ENCODE measurements around the gene COL6A1.

COL6A1 gene

DNA sequence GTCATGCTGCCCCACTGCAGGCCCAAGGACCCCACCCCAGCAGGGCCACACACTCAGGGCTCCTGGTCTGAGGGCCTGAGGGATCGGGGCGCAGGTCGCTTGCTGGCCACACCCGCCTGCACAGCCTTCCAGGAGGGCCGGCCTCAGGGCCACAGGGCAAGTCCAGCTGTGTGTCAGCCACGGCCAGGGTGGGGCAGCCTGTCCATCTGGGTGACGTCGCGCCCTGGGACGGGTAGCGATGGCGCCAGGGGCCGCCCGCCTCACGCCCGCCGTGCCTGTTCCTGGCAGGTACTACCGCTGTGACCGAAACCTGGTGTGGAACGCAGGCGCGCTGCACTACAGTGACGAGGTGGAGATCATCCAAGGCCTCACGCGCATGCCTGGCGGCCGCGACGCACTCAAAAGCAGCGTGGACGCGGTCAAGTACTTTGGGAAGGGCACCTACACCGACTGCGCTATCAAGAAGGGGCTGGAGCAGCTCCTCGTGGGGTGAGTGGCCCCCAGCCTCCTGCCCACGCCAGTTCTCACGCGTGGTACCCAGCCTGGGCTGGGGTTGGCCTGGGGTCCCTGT, 2.5 kb downstream of the COL6A1 start:
- H3K9me3 ChIP-seq (ENCODE audit: control insufficient read depth, low read length): no peaks in the 10 kb centered on the region
- peaks cover 14% of the 10 kb centered on the region for H3K4me1 ChIP-seq (ENCODE audit: control insufficient read depth, insufficient read depth, low read length, poor library complexity, severe bottlenecking)
- H3K4me3 ChIP-seq (ENCODE audit: extremely low read depth, insufficient read depth, low read length, poor library complexity, severe bottlenecking): no peak overlapping the region
- no peak overlapping the region for H3K27ac ChIP-seq (ENCODE audit: low read depth, low read length, severe bottlenecking)
- H3K36me3 ChIP-seq (ENCODE audit: control insufficient read depth, insufficient read depth, low read length): peaks cover 38% of the 10 kb centered on the region
- 95% methylated on average over 38 of the region's 38 CpGs for WGBS, 2 experiments (ENCODE audit: insufficient coverage in 2 of 2)

DNA sequence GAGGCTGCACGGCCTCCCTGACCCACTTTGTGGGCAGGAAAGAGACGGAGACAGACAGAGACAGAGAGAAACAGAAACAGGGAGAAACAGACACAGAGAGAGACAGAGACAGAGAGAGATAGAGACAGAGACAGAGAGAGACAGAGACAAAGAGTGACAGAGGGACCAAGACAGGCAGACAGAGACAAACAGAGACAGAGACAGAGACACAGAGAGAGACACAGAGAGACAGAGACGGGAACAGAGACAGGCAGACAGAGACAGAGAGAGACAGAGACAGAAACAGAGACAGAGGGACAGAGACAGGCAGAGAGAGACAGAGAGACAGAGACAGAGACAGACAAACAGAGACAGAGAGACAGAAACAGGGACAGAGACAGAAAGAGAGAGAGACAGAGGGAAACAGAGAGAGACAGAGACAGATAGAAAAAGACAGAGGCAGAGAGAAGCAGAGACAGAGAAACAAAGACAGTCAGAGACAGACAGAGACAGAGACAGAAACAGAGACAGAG, 3.1 kb downstream of the COL6A1 start:
- Histone ChIP-seq H3K9me3 (ENCODE audit: control insufficient read depth, low read length) (no peaks in the 10 kb centered on the region), H3K36me3 (ENCODE audit: control insufficient read depth, insufficient read depth, low read length) (peaks cover 44% of the 10 kb centered on the region), H3K4me3 (ENCODE audit: extremely low read depth, insufficient read depth, low read length, poor library complexity, severe bottlenecking) (no peak overlapping the region), H3K27ac (ENCODE audit: low read depth, low read length, severe bottlenecking) (no peak overlapping the region), H3K4me1 (ENCODE audit: control insufficient read depth, insufficient read depth, low read length, poor library complexity, severe bottlenecking) (peaks cover 10% of the 10 kb centered on the region)
- WGBS, 2 experiments (ENCODE audit: insufficient coverage in 2 of 2): 84 to 97% methylated on average over 3 of the region's 3 CpGs

DNA sequence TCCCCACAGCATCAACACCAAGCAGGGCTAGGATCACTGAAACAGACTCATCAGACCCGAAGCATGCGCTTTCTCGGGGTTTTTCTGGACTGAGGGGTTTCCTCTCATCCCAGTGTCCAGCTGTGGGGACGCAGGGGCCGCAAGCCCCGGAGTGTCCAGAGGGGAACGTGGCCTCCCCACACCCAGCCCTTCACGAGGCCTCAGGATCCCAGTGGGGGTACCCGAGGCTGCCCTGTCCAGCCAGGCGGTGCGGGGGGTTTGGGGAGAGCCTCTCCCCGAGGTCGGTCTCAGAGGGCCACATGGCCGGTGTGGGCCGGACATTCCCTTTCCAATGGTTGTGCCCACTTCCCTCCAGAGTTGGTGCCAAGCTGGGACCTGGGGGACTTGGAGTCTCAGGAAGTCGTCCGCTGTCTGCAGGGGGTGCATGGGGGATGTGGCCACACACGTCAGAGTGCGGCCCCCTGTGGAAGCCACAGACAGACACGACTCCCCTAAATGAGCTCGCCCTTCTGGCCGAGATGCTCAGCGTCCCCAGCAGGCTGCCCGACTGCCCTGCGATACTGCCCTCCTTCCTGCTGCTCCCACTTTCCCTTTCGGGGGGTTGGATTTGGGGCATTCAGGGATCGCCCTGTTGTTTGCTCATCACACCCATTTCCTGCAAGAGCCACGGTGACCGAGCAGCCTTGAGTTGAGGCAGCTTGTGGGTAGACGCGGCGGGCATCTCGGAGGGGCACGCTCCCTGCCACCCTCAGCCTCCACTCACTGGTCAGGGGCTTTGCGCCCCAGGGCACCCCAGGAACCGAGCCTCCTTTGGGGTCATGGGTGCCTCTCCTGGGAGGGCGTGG, 4.1 kb downstream of the COL6A1 start:
- Histone ChIP-seq H3K36me3 (ENCODE audit: control insufficient read depth, insufficient read depth, low read length) (peaks cover 49% of the 10 kb centered on the region), H3K4me3 (ENCODE audit: extremely low read depth, insufficient read depth, low read length, poor library complexity, severe bottlenecking) (no peak overlapping the region), H3K27ac (ENCODE audit: low read depth, low read length, severe bottlenecking) (no peak overlapping the region), H3K9me3 (ENCODE audit: control insufficient read depth, low read length) (no peaks in the 10 kb centered on the region), H3K4me1 (ENCODE audit: control insufficient read depth, insufficient read depth, low read length, poor library complexity, severe bottlenecking) (peaks cover 10% of the 10 kb centered on the region)
- WGBS, 2 experiments (ENCODE audit: insufficient coverage in 2 of 2): 96 to 98% methylated on average over 34 to 35 of the region's 37 CpGs

DNA sequence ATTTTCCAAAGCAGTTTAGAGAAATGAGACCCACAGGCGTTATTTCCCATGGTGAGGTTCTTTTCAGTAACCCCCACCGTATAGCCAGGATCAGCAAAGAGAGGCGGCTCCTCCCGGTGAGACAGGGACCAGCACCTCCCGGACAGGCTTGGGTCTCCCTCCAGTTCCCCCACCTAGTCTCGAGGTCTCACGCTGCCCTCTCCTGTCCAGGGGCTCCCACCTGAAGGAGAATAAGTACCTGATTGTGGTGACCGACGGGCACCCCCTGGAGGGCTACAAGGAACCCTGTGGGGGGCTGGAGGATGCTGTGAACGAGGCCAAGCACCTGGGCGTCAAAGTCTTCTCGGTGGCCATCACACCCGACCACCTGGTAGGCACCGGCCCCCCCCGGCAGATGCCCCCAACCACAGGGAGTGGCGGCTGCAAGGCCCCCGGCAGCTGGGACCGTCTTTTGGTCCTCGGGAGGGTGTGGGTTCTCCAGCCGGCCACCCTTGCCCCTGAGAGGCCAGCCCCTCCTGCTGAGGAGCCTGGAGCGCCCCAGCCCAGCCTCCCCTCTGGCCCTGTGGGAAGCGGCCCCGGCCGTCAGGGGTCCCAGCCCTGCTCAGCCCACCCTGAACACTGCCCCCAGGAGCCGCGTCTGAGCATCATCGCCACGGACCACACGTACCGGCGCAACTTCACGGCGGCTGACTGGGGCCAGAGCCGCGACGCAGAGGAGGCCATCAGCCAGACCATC, 4.9 kb downstream of the COL6A1 start:
- no peaks in the 10 kb centered on the region for H3K9me3 ChIP-seq (ENCODE audit: control insufficient read depth, low read length)
- 94 to 96% methylated on average over 32 to 36 of the region's 36 CpGs for WGBS, 2 experiments (ENCODE audit: insufficient coverage in 2 of 2)
- no peak overlapping the region for H3K4me3 ChIP-seq (ENCODE audit: extremely low read depth, insufficient read depth, low read length, poor library complexity, severe bottlenecking)
- H3K36me3 ChIP-seq (ENCODE audit: control insufficient read depth, insufficient read depth, low read length): peaks cover 54% of the 10 kb centered on the region
- H3K27ac ChIP-seq (ENCODE audit: low read depth, low read length, severe bottlenecking): no peak overlapping the region
- H3K4me1 ChIP-seq (ENCODE audit: control insufficient read depth, insufficient read depth, low read length, poor library complexity, severe bottlenecking): peaks cover 10% of the 10 kb centered on the region

DNA sequence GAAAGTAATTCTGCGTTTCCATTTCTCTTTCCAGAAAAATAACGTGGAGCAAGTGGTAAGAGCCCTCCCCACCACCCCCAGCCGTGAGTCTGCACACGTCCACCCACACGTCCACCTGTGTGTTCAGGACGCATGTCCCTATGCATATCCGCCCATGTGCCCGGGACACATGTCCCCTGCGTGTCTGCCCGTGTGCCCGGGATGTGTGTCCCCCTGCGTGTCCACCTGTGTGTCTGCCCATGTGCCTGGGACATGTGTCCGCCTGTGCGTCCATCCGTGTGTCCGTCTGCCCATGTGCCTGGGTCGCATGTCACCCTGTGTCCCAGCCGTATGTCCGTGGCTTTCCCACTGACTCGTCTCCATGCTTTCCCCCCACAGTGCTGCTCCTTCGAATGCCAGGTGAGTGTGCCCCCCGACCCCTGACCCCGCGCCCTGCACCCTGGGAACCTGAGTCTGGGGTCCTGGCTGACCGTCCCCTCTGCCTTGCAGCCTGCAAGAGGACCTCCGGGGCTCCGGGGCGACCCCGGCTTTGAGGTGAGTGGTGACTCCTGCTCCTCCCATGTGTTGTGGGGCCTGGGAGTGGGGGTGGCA, 5.6 kb downstream of the COL6A1 start:
- H3K27ac ChIP-seq (ENCODE audit: low read depth, low read length, severe bottlenecking): no peak overlapping the region
- H3K4me3 ChIP-seq (ENCODE audit: extremely low read depth, insufficient read depth, low read length, poor library complexity, severe bottlenecking): no peak overlapping the region
- peaks cover 10% of the 10 kb centered on the region for H3K4me1 ChIP-seq (ENCODE audit: control insufficient read depth, insufficient read depth, low read length, poor library complexity, severe bottlenecking)
- 94 to 97% methylated on average over 23 to 27 of the region's 29 CpGs for WGBS, 2 experiments (ENCODE audit: insufficient coverage in 2 of 2)
- H3K9me3 ChIP-seq (ENCODE audit: control insufficient read depth, low read length): no peaks in the 10 kb centered on the region
- peaks cover 61% of the 10 kb centered on the region for H3K36me3 ChIP-seq (ENCODE audit: control insufficient read depth, insufficient read depth, low read length)

DNA sequence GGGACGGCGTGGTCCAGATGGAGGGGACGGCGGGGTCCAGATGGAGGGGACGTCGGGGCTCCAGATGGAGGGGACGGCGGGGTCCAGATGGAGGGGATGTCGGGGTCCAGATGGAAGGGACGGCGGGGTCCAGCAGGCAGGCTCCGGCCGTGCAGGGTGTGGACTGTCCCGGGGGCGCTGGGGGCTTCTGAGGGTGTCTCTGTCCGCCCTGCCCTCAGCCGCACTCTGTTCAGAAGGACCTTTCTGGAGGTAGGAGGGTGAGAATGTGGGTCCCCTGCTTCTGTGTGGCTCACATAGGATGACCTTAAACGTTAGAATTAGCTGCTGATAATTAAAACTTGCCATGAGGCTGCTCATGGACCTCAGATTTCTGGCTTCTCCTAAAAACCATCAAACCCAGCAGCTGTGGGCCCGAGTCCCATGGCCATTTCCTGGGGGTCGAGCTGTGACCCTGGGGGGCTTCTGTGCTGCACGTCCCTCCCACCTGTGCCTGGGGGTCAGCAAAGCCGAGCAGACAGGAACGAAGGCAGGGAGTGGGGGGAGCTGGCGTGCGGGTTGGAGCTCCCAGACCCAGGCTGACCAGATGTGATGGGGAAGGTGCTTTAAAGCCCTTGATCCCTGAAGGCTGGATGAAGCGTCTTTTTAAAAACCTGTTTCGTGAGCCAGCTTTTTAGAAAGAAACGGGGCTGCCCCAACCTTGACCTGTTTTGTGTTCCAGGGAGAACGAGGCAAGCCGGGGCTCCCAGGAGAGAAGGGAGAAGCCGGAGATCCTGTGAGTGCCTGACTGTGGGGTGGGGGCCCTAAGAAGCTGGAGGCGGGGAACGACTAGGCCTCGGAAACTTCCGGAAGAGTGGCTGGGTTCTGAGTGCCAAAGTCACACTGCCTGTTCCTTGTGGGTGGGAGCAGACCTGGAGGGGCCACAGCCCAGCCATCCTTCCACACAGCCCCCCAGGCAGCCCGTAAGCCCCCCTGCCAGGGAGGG, 7.1 kb downstream of the COL6A1 start:
- 91 to 92% methylated on average over 25 to 26 of the region's 36 CpGs for WGBS, 2 experiments (ENCODE audit: insufficient coverage in 2 of 2)
- peaks cover 74% of the 10 kb centered on the region for H3K36me3 ChIP-seq (ENCODE audit: control insufficient read depth, insufficient read depth, low read length)
- no peak overlapping the region for H3K27ac ChIP-seq (ENCODE audit: low read depth, low read length, severe bottlenecking)
- no peaks in the 10 kb centered on the region for H3K9me3 ChIP-seq (ENCODE audit: control insufficient read depth, low read length)
- H3K4me3 ChIP-seq (ENCODE audit: extremely low read depth, insufficient read depth, low read length, poor library complexity, severe bottlenecking): no peak overlapping the region
- no peaks in the 10 kb centered on the region for H3K4me1 ChIP-seq (ENCODE audit: control insufficient read depth, insufficient read depth, low read length, poor library complexity, severe bottlenecking)

DNA sequence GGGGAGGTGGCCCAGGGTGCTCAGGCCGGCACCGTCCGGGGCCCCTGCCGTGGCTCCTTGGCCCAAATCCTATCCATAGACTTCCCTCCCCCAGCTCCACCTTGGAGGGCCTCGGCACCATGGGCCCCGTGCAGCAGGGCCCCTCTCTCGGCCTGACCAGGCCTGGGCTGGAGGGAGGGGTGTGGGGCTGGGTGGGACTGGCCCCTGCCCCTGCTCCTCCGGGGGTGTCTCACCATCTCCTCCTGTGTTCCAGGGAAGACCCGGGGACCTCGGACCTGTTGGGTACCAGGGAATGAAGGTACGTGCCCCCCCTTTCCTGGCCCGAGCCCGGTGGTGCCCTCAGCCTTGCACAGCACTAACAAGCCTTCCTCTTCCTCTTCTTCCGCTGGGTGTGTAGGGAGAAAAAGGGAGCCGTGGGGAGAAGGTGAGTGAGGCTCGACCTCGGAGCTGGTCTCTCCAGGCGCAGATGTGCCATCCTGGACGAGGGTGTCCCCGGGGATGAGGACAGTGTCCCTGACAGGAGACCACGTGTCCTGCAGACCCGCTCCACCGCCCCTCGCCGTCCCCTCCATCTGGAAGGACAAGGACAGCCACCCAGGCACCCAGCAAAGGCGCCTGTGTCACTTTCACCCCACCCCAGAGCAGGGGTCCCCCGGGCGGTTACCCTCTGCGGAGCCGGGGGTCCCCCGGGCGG, 7.9 kb downstream of the COL6A1 start:
- Histone ChIP-seq H3K9me3 (ENCODE audit: control insufficient read depth, low read length) (no peaks in the 10 kb centered on the region), H3K4me3 (ENCODE audit: extremely low read depth, insufficient read depth, low read length, poor library complexity, severe bottlenecking) (no peak overlapping the region), H3K36me3 (ENCODE audit: control insufficient read depth, insufficient read depth, low read length) (peaks cover 73% of the 10 kb centered on the region), H3K27ac (ENCODE audit: low read depth, low read length, severe bottlenecking) (no peak overlapping the region), H3K4me1 (ENCODE audit: control insufficient read depth, insufficient read depth, low read length, poor library complexity, severe bottlenecking) (no peaks in the 10 kb centered on the region)
- WGBS, 2 experiments (ENCODE audit: insufficient coverage in 2 of 2): 95 to 98% methylated on average over 7 to 19 of the region's 32 CpGs

DNA sequence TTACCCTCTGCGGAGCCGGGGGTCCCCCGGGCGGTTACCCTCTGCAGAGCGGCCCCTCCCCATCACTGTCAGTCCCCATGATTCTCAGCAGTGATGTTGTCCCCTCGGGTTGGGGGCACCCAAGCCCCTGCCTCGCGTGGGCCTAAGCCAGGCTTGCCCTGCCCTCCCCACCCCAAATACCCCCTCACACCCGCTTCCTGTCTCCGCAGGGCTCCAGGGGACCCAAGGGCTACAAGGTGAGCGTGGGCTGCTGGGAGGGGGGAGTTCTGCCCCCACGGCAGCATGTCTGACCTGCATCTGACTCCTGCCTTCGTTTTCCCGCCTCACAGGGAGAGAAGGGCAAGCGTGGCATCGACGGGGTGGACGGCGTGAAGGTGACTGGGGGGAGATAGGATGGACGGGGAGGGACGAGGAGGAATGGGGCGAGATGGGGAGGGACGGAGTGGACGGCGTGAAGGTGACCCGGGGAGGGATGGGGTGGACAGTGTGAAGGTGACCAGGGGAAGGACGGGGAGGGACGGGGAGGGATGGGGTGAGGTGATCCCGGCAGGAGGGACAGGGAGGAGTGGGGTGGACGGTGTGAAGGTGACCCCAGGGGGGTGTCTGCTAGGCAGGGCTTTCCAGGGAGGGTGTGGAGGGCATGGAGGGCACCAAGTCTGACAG, 8.6 kb downstream of the COL6A1 start:
- Histone ChIP-seq H3K36me3 (ENCODE audit: control insufficient read depth, insufficient read depth, low read length) (peaks cover 70% of the 10 kb centered on the region), H3K9me3 (ENCODE audit: control insufficient read depth, low read length) (no peaks in the 10 kb centered on the region), H3K4me3 (ENCODE audit: extremely low read depth, insufficient read depth, low read length, poor library complexity, severe bottlenecking) (no peak overlapping the region), H3K27ac (ENCODE audit: low read depth, low read length, severe bottlenecking) (no peak overlapping the region), H3K4me1 (ENCODE audit: control insufficient read depth, insufficient read depth, low read length, poor library complexity, severe bottlenecking) (peaks cover 3% of the 10 kb centered on the region)
- WGBS, 2 experiments (ENCODE audit: insufficient coverage in 2 of 2): 89 to 100% methylated on average over 7 to 24 of the region's 30 CpGs

All from mesodermal cell (in vitro differentiated cells).